GM19397 (cell line): ENCODE results near the gene MPIG6B.

Source experiments
- ATAC-seq: cut with Tn5 transposase; IDR thresholded peaks from one replicate; pipeline ENCODE4 v1.9.1; 2021; ENCODE audit warnings: mild to moderate bottlenecking, moderate library complexity; ENCODE audit not compliant: unreplicated experiment

The MPIG6B gene

DNA sequence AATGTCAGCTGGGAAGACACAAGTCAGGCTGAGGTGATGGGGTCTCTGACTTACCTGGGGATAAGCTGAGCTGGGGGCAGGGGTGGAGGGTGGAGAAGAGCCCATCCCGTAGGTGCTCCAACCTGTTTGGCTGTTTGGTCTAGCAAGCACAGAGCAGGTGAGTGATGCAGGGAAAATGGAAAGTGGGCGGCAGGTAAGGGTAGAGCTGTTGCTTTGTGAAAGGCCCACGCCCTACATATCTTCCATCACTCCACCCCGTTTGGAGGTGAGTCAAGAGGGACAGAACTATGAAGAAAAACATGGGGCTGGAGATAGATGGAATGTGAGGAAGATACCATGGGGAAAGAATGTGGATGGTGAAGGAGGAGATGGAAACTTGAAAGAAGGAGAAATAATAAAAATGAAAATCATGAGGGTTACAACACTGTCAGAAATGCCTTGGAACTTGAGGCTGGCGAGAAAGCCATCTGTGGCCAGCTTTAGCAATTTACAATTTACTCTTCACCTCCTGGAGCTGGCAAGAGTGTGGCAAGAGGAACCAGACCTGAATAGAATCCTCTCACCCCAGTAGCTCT lies 2.9 kb upstream of the MPIG6B start:
- ATAC-seq = no peak

DNA sequence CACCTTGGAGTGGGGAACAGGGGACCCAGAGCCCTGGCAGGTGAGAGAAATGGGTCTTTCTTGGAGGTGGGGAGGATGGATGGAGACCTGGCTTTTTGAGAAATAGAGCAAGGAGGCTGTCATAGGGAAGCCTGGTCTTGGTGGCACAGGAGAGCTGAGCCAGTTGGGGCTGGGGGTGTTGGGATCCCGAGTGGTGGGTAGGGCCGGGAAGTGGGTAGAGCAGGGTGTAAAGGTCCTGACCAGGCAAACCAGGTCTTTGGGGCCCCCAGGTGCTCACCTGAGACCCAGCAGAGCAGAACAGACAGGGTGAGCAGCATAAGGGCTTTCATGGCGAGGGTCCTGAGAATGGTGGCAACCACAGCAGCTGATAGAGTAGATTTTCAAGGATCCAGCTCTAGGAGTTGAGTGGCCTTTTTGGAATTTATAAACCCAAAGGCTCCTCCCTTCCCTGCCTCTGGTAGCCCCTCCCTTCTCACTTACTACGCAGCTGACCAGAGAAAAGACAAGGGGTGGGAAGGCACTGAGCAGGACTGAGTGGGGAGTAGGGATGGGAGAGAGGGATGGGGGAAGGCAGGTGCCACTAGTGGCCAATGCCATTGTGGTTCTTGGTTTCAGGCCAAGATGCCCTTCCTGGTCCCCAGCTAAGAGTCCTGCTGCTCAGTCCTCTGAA lies 1.7 kb upstream of the MPIG6B start, which contains the start of gene LY6G6C:
Gene LY6G6C (minus strand): TSS at position 396 of the 670 bp plus-strand sequence. CDS start 67 bp downstream, at position 329.
- ATAC-seq = no peak

DNA sequence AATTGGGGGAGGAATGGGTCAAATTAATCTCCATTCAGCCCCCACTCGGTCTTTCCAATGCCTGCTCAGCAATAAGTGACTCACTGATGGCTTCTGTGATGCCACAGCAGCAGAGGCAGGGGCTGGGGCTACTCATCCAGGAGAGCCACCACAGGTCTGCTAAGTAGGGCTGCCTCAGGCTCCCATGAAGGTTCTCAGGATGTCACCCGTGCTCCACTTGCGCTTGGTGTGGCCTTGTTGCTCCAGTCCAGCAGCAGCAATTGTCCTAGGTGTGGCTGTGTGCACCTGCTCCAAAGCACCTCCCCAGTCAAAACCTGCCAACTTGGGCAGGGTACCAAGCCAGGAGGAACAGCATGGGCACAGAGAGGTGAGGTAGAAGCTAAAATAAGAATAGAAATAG lies 1.0 kb upstream of the MPIG6B start:
- no peak for ATAC-seq

DNA sequence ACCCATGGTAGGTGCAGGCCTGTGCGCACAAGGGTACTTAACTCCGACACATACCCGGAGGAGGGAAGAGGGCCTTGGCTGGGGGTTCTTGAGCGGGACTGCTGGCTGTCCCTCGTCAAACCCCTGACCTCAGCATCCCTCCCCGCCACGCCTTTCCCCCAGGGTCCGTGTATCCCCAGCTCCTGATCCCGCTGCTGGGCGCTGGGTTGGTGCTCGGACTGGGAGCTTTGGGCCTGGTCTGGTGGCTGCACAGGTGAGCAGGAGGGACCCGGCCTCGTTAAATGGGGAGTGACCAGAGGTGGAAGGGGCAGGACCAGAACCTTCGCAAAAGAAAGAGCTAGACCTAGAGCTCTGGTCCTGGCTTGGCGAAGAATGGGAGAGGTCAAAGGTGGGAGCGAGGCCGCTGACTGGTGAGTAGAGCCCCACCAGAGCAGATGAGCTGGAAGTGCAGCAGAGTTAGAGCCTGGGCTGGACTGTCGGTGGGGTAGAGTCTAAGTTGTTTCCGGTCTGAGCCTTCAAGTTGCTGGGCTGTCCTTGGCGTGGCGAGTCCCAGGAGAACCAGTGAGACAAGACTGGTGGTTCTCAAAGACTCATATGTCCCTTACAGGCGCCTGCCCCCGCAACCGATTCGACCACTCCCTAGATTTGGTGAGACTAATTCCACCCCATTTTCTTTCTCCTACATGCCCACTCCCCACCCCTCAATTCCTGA lies 963 bp downstream of the MPIG6B start:
- no peak for ATAC-seq

DNA sequence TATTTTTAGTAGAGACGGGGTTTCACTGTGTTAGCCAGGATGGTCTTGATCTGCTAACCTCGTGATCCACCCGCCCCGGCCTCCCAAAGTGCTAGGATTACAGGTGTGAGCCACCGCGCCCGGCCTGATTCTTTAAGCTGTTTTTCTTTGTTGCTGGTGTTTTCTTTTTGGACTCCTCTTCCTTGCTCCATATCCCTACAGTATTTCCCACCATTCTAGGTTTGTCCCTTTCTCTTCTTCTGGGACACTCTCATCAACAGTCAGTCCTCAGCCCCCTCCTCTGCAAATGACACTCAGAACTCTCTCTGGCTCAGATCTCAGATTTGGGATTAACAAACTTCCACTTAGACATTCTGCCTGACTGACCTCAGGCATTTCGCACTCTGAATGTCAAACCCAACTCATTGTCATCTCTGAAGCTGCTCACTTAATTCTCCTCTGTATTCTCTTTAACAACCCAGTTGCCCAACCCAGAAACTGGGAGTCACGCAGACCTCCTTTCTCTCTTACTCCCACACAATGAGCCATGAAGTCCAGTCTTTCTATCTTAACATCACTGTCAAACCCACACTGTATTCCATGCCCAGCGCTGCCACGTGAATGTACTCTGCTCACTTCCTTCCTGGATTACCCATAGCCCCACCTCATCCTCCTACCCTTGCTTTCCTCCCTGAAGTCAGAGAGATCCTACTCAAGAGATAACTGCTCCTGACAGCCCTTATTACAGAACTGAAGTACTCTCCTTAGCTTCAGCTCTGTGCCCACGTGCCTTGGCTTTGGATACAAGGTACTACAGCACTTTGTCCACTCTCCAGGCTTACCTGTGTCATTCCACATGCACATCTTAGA lies 2.6 kb downstream of the MPIG6B start:
- no peak for ATAC-seq

DNA sequence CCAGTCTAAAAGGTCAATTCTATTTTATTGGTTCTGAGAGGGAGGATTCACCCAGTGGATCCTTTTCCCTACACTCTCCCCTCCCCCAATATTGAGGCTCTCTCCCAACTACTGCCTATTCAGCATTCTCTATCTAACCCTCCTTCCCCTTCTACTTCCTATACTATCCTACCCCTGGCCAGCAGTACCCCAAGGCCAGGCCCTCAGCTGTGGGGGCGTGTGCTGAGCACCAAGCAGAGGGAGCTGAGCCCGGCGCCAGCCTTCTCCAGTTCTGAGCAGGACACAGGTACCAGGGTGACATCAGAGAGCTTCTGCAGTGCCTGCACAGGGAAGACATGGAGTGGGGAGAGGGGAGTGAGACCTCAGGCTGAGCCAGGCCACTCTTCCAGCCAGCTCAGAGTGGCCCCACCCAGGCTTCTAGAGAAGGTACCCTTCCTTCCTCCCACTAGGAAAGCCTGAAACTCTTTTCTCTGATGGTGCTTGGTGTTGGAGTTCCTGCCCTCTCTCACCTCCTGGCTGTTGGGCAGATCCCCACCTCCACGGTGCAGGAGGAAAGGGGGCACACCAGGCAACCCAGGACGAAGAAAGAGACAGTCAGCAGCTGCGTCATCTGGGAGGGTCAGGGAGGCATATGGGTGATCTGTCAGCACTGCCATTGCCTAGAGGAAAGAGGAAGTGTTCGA lies 4.0 kb downstream of the MPIG6B start:
- ATAC-seq = peak; percentile 58

DNA sequence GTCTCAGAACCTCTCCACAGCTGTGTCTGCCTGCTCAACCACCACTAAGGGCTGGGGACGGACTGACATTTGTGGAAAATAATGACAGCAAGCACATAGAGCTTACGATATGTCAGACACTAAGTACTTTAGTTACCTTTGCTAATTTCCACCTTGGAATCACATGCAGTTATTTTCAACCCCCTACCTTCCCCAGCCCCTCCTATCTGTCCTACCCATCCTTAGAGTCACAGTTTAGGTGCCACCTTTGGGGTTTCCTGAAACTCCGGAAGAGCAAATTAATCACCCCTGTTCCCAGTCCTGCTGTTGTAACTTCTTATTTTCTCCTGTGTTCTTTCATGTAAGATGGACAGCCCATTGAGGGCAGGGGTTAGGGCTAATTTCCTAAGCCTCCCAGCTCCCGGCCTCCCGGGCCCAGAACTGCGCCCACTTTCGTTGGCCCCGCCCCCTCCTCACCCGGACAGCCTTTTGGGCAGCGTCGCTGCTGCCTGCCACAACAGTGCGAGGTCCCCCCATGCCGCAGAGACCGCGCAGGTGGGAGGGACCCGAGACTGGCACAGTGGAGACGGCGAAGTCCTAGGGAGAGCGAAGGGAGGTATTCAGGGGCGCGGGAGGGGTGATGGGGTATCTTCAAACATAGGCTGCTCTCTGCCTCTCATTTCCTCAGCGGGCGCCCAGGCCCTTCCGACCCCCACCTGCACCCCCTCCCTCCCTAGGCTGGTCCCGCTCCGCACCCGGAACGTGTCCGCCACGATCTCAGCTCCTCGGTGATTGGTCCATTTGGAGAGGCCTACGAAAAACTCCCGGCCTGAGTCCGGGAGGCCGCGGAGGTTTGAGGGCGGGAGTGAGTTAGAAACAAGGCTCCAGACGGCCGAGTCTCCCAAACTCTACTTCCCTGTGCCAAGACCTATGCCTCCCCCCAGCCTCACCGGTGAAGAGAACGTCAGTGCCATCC lies 4.8 kb downstream of the MPIG6B start:
- ATAC-seq = no peak

DNA sequence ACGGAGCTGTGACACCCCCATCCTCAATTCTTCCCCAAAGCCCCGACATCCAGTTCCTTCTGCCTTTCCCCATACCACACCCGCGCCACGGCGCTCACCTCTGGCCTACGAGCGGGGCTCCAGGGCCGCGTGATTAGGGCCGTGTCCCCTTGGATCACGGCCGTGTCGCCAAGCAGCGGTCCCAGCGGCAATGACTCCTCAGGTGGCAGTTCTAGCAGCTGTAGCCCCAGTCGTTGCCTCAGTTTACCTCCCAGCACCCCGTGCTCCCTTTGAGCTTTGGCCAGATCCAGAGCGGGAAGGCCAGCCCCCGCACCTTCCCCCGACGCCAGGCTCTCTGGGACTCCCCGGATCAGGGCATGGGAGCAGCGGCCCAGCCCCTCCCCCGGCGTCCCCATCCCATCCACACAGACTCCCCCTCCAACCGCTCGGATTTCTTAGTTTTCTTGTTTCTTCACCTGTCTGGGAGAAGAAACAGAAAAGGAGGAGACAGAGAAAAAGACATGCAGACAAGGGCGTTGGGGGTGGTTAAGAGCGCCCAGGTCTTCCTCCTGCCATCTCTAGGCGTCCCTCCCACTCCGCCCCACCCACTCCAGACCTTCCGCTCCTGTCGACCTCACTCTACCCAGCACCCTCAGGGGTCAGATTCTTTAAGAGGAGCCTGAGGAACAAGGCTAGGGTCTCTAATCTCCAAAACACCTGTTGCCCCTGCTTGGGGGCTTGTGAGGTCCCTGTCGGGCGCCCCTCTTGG lies 5.8 kb downstream of the MPIG6B start, which contains the start of gene DDAH2:
Gene DDAH2 (minus strand): TSS at position 533 of the 748 bp plus-strand sequence. CDS start 138 bp downstream, at position 395.
- ATAC-seq = no peak

DNA sequence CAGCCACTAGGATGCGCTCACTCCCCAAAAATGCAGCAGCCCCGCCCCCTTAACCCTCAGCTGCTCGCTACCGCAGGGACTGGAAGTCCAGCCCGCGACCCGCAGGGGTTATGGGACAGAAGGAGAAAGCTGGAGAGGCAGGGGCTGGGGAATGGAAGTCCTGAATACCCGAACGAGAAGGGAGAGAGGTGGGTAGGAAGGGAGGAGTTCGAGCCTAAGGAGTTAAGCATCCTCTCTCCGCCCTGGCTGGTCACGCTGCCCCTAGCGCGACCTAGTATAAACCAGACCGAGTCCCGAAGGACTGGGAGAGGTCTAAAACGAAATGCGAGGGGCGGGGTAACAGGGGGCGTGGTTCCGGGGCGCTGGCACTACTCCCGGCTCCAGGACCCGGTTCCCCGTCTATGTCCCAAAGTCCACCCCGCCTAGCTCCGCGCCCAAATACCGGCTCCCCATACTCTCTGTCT lies 6.4 kb downstream of the MPIG6B start:
- no peak for ATAC-seq

DNA sequence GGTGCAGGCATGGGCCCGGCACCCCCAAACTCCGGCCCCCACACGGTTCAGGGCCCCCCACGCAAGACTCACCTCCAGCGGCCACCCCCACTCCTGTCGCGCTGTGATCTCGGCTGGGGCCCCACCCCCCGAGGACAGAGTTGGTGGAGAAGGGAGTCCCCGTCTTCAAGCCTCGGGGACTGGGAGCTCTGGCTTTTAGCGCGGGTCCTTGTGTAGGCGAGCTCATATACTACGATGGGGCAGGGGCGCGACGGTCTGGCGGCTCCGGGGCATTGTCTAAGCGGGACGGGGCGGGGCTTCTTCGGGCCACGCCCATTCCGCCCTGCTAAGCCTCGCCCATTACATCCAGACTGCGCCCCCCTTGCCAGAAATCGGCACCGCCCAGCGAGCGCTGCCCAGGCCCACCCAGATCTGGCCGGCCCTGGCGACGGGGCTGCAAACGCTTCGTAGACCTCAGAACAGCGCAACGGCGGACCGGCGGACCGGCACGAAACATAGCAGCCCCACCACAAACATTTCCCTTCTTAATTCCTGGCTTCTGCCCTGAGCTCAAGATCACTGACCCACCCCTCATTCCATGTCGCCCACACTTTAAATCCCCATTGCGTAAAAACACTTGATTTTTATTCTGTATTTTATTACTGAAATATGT lies 6.9 kb downstream of the MPIG6B start:
- ATAC-seq = peak; percentile 36

DNA sequence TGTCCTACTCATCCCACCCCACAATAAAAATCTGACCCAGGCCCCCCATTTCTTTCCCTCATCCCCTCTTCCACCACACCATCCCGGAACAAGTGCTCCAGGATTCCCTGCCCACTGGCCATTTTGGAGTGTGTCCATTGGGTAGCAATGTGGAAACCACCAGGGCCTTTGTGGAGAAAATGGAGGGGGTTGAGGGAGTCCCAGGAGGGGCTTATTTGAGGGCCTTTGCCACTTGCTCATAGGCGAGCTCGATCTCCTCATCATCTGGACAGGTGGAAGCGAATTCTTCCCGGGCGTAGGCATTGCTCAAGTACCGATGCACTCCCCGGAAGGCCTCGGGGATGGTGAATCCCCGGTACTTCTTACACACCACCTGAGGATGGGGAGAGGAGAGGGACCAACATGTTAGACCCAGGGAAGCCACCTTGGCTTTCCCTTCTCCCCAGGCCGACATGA lies 7.5 kb downstream of the MPIG6B start:
- ATAC-seq = no peak

DNA sequence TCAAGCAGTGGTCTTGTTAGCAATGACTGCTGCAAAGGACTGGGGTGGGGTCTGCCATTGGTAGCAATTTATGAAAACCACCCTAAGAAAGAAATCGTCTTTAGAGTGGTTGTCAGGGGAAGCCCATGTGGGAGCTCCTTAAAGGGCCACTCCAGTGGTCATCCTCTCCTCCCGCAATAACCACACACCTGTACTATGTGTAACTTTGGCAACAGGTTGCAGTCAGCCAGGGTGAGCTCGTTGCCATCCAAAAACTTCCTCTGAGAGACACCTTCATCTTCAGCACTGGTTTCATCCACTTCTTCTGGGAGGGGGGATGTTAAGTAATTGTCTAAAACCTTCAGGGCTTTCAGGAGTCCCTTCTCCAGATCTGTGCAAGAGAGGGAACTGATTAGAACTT lies 8.9 kb downstream of the MPIG6B start:
- ATAC-seq = no peak

DNA sequence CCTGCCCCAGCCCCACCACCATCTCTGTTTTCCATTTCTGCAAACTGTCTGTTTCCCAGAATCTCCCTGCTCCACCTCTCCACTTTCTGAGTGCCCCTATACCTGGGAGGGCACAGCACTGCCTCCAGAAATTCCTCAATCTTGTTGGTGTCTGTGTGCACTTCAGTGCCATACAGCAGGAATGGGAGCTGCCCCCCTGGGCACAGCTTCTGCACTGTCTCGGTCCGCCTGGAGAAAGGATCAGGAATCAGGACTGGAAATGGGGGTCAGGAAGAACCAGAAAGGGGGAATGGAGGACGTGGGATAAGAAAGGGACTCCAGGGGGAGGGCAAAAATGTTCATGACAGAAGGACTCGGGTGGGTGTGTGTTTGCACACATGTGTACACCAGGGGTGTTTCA lies 10.6 kb downstream of the MPIG6B start:
- ATAC-seq = no peak

DNA sequence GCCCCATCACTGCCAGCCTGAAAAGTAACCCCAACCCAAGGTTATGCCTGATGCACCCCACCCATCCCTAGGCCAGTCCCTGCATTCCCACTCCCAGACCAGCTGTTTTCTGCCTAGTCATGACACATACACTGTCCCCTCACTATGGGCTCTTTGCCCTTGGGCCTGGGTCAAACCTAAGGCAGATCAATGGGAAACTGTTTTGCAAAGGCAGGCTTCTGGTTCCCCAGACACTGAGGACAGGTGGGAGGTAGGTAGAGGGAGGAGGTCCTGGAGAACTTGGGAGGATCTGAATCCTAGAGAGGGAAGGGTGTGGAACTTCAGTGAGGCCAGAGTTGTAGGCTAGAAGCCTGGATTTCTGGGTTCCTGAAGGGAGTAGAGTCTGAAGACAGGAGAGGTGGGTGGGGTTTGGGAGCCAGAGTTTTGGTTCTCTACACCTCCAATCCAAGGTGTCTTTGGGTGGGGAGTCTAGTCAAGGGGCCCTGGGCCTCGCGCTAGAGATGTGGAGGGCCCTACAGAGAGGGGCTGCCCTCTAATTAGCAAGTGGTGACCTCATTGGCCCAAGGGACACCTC lies 11.2 kb downstream of the MPIG6B start:
- no peak for ATAC-seq

DNA sequence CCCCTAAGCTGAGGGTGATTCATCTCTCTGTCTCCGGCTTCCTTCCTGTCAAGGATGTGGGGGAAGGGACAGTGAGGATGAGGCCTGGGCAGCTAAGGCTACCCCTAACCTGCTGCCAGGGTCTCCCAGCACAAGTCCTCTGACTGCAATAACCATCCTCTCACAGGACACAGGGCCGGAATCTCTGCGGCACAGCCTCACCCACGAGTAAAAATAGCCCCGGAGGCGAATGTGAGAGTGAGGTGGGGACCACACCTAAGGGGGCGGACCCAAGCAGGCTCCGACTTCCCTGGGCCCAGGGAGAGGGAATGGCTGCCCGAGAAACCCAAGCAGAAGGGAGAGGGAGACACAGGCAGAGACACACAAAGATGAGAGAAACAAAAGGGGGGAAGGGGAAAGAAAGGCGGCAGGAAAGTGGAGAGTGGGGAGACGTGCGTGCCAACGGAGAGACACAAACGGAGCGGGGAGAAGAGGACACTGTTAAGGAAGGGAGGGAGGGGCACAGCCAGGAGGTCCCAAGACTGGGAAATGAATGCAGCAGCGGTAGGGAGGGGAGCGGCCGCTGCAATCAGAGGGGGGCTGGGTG lies 11.7 kb downstream of the MPIG6B start:
- ATAC-seq = no peak

DNA sequence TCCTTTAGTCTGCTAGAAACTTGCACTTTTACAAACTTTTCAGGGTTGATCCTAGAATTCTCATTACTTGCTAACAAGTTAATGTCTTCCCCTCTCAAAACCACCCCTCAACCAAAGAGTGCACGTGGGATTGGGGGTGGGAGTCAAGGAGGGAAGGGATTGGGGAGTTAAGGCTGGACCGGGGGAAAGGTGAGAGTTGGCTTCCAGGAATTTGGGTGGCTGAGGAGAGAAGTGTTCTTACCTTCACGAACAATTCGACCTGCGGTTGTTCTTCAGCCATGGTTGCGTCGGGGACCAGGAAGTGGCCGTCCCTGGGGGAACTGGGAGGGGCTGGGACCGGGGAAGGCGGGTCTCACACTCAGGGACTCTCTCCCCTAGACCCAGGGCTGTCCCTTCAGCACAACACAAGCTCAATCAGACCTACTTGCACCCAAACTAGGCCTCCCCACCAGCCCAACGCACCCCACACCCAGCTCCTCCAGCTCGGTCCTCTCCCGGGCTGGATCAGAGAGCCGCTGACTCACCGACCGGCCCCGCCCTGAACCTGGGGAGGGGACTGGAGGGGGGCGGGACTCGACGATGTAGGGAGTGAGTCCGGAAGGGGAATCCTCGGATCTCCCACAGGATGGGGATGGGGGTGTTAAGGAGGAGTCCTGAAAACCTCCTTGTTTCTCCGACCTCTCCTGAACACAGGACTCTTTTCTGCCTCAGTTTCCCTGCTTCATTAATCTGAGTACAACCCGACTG lies 13.0 kb downstream of the MPIG6B start, which contains the start of gene CLIC1:
Gene CLIC1 (minus strand): TSS at position 510 of the 747 bp plus-strand sequence. CDS start 230 bp downstream, at position 280.
- ATAC-seq = no peak
